Stimulated activated CD8-positive, alpha-beta memory T cell treated with anti-CD3 and anti-CD28 coated beads, Interleukin-4, amount 100 ng/mL, for 1 hour (primary cell): ENCODE measurements around the gene SEC14L5.

ENCODE experiments used
- DNase-seq, 2 donors: peaks; one replicate each; pipeline ENCODE4 v3.0.0-alpha.2; 2020; ENCODE audit warnings: low read depth in 2 of 2, low spot score in 1 of 2

The SEC14L5 gene

DNA sequence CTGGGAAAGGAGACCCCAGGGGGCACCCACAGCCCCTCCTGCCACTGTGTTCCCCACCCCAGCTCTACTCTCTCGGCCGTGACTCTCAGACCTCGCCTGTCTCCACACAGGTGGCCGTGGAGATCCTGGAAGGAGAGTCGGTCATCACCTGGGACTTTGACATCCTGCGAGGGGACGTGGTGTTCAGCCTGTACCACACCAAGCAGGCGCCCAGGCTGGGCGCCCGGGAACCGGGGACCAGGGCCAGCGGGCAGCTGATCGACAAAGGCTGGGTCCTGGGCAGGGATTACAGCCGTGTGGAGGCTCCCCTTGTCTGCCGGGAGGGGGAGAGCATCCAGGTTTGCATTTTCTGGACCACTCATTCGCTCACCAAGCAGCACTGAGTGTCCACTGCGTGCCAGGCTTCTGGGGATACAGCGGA is 50.2 kb downstream of the SEC14L5 start:
- DNase-seq: no peak

DNA sequence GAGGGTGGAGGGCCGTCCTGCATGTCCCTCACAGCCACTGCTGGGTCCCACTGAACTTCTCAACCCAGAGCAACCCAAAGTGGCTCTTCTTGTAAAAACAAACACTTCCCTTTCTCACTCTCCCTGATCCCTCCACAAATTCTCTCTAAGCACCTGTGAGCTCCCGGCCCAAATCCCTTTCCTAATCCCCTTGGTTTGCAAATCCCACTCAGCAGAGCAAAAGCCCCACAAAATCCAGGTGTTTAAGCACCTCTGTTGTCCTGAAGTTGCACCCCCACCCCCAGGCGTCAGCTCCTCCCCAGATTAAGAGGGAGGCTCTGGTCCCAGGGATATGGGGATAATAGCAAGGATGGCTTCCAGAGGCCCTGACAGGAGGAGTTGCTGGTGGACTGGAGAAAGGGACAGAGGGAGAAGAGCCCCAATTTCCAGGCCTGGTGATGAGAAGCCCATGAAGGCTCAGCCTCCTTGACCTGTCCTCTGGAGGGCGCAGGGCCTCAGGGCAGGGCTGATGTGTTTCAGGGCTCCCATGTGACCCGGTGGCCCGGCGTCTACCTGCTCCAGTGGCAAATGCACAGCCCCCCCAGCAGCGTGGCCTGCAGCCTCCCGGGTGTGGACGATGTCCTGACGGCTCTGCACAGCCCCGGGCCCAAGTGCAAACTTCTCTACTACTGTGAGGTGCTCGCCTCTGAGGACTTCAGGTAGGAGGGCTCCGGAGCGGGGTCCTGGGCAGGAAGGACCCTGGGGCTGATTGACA is 52.6 kb downstream of the SEC14L5 start:
- DNase-seq: no peak

DNA sequence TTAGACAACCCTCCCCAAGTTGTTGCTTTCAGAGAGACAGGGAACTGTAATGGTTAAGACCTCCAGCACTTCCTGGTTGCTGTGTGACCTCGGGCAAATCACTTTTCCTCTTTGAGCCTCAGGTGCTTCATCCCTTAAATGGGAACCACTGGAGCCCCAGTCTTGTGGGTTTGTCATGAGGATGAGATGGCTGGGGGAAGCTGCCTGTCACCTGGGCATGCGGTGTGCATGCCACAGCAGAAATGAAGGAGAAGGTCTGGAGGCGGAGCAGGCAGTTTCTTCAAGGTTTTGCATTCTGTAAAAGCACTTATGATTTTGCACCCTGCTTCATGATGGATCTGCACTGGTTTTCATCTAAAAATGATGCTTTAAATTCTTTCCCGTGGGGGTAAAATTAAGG is 53.5 kb downstream of the SEC14L5 start:
- no peak for DNase-seq

DNA sequence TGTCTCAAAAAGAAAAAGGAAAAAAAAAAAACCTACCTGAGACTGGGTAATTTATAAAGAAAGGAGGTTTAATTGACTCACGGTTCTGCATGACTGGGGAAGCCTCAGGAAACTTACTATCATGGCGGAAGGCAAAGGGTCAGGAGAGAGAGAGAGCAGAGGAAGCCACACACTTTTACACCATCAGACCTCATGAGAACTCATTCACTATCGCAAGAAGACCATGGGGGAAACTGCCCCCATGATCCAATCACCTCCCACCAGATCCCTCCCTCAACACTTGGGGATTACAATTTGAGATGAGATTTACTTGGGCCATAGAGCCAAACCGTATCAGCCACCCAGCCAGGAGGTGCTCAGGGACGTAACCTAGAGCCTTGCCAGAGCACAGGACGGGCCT is 54.8 kb downstream of the SEC14L5 start:
- no peak for DNase-seq

DNA sequence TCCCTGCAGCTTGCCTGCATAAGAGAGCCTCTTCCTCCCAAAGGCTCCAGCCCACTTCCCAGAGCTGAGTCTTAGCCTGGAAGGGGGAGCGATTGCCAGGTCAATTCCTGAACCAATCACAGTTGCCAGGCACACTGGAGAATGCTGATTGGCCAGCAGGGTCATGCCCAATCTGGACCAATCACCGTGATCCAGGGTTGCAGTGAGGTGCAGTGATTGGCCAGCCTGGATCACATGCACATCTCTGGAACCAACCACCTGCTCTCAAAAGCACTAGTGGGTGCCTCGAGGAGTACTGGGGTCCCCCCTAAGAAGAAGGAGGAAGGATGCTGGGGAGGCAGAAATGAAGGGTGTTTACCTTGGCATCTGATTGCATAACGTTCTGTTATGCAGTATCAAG is 57.2 kb downstream of the SEC14L5 start:
- no peak for DNase-seq

DNA sequence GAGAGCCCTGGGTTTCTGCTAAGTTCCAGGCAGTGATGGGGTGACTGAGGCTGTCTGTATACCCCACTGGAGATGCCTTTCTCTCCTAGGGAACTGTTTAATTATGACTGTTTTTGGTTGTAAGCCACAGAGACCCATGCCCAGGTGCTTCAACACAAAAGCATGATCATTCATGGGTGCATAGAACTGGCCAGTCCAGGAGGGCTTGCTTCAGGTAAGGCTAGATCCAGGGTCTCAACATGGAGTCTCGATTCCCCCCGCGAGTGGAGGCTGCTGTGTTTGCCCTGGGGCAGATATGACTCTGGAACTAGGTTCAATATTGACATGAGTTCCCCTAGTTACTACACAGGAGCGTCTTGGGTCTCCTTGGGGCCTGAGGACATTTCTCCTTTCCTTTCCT is 57.8 kb downstream of the SEC14L5 start:
- no peak for DNase-seq

DNA sequence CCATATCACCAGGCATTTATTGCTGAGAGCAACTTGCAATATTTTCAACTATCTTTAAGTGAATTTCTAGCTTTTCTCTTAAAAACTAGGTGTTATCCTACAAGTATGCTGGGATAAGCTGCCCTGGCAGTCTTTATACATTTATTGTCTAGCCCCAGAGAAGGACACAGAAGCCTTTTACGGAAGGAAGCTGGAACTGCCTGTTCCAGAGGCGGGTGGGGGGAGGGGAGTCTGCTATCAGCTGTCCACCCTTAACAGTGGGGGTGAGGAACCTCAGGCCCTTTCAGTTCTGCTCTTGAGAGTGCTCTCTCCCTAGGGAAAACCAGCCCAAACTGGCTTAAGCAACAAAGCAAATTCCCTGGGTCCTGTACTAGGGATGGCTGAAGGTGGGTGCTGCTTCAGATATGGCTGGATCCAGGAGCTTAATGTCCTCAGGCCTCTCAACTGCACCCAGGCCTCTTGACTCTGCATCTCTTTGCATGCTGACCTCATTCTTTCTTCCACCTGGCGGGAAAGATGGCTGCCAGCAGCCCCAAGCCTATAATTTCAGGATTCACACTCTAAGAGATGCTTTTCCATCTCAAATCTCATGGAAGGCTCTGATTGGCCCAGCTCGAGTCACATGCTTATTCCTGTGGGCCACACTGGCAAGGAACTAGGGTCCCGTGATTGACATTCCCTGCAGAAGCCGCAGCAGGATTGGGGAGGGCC is 59.0 kb downstream of the SEC14L5 start:
- no peak for DNase-seq

DNA sequence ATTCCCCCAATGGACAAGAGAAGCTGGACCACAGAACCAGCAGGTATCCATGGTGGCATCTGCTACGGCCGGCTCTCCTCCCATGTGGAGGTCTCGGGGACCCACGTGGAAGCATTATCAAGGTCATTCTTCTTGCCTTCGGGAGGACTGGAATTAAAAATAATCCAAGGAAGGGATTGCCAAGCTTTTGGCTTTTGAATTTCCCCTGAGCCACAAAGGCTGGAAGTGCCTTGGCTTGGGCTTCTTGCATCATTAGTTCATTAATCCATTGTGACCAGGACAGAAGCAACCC is 59.5 kb downstream of the SEC14L5 start:
- no peak for DNase-seq

DNA sequence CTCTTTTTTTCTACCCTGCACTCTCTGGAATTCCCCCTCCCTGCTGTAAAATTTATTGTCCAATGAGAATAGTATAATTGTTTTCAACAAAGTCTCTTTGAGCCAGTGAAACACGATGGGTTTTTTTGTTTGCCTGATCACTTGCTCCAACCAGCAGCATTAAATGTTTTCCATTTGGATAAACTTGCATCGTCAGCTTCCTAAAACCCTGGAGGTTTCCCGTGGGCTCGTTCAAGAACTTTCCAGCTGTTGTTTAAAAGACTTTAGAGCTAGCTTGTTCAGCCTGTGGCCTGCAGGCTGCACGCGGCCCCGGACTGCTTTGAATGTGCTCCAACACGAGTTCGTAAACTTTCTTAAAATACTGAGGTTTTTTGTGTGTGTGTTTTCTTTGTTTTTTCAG is 60.7 kb downstream of the SEC14L5 start:
- DNase-seq: no peak

DNA sequence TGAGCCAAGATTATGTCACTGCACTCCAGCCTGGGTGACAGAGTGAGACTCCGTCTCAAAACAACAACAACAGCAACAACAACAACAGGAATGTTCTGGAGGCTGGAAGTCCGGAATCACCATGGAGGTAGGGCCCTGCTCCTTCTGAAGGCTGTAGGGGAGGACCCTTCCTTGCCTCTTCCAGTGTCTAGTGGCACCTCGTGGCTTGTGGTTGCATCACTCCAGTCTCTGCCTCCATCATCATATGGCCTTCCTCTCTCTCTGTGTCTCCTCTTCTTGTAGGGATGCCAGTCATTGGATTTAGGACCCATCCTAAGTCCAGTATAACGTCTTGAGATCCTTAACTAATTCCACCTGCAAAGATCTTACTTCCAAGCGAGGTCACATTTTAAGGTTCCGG is 61.6 kb downstream of the SEC14L5 start:
- DNase-seq: no peak

DNA sequence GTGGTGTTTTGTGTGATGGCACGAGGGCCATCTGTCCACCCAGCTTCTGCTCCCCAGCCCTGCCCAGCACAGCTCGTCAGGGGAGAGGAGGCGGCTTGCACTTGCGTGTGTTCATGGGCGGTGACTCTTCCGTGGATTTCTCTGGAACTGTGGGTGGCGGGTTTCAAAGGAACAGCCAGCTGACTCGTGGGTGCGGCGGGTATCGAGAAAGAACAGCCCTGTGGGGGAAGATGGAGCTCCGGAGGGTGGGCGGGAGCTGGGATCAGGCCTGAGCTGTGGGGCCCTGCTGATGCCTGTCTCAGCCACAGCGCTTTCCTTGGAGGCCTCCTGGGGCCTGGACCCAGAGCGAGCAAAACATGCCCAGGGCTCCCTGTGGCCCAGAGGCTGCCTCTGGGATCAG is 62.4 kb downstream of the SEC14L5 start:
- DNase-seq: no peak

DNA sequence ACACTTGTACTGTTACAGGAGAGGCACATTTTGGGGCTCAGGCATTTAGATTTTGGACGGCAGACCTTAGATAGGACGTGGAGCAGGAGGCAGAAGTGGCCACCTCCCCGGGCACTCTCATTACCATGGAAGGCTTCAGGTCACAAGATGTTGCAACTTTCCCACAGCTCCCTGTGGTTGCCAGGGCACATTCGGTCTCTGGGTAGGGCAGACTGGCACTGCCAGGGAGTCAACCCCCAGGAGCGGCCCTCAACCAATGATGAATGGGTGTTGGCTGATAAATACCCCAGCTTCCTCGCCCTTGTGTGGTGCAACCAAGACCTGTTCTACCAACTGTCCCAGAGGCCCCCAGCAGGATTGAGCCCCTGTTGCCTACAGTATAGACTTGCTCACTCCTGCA is 64.4 kb downstream of the SEC14L5 start:
- DNase-seq: no peak

DNA sequence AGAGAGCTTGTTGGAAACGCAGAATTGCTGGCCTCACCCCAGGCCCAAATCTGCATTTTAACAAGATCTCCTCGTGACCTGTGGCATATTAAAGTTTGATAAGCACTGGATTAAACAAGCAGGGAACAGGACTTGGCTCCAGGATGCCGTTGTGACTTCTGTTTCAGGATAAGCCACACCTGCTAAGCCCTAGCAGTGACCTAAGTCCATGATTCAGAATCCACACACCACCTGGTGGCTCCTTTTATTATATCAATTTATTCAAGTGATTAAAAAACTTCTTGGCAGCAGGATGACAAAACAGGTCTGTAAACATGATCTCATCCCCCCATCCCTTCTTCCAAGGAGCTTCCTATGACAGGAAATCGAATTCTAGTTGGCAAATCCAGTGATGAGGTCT is 66.5 kb downstream of the SEC14L5 start:
- no peak for DNase-seq

DNA sequence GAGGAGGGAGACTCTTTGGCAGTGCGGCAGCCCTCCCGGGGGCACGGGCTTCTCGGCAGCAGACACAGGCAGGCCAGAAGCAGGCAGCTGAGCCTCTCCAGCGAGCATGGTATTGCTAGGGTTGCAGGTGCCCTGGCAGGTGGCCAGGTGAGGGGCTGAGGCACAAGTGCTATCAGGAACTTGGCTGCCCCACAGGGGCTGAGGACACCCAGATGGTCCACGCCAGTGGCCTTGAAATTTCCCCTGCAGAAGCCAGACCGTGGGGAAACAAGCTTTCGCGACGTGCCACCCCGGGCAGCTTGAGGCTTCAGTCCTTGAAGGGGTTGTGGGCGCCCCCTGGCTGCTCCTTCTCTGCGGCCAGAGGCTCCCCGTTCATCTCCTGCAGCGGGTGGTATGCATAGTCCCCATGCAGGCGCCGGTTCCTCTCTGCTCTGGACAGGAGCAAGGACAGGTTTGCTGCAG is 67.1 kb downstream of the SEC14L5 start:
- DNase-seq: no peak

DNA sequence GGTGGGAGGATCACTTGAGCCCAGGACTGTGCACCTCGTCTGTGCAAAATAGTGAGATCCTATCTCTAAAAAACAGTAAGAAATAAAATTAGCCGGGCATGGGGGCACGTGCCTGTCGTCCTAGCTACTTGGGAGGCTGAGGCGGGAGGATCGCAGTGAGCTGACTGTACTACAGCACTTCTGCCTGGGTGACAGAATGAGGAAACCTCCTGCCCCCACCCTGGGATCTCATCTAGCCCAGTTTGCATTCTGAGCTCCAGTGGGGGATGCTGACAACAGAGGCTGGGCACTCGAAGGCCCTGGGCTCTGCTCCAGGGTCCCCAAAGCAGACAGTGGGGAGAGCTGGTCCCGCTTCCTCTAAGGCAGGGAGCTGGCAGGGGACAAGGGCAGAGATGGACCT is 68.5 kb downstream of the SEC14L5 start:
- DNase-seq: no peak

DNA sequence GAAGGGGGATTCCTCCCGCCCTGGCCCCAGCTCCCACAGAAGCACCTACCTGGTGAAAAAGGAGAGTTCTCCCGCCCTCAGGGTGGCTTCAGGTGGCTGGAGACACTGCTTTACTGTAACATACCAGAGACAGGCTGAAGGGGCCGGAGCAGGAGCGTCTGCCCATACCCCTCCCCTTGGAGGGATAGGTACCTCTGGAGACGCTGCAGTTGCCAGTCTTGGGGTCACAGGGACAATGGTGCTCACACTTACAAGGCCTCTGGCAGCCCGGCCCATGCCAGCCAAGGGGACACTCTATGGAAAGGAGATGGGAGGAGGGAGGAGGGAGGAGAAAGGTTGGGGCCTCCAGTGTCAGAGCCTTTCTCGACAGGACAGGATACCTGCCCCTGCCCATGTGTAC is 69.0 kb downstream of the SEC14L5 start:
- no peak for DNase-seq

DNA sequence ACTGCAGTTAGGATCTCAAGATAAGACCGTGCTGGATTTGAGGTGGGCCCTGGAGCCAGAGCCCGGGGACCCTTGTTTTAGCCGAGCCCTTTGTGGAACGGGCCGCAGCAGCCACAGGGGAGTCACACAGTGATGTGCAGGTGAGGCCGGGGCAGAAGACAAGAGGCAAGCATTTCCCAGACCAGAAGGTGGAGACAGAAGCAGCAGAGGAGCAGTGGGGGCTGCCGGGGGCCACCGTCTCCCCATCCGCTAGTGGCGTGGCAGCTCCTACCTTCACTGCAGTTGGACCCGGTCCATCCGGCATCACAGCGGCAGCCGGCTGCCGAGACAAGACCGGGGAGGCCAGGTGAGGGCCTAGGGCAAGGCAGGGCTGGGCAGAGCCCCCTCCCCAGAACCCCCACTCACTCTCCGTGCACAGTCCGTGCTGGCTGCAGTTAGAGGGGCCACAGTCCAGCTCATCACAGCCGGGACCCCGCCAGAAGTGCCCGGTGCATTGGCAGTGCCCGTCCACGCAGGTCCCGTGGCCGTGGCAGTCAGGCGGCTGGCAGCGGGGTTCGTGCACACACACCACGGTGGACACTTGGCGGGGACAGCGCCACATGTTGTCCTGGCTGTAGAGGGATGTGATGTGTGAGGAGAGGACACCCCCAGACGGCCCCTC is 69.6 kb downstream of the SEC14L5 start:
- DNase-seq: no peak

DNA sequence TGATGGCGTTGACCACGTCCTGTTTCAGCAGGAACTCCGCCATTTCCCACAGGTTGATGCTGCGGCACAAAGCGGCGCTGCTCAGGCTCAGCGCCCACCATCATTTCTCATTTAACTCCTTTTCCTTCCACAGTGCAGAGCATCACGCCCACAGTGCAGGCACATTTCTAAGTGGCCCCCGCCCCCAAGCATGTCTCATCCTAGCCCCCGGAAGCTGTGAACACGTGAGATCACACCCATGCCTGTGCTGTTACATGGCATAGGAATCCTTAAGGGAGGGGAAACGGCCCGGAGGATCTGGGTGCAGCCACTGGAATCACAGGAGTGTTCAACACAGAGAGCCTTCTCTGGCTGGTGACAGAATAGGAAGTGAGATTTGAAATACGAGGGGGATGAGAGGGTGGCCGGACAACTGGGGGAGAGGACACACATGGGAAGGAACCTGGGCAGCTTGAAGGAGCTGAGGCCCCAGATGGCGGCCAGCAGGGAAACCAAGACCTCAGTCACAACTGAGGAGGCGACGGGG is 70.9 kb downstream of the SEC14L5 start:
- no peak for DNase-seq

DNA sequence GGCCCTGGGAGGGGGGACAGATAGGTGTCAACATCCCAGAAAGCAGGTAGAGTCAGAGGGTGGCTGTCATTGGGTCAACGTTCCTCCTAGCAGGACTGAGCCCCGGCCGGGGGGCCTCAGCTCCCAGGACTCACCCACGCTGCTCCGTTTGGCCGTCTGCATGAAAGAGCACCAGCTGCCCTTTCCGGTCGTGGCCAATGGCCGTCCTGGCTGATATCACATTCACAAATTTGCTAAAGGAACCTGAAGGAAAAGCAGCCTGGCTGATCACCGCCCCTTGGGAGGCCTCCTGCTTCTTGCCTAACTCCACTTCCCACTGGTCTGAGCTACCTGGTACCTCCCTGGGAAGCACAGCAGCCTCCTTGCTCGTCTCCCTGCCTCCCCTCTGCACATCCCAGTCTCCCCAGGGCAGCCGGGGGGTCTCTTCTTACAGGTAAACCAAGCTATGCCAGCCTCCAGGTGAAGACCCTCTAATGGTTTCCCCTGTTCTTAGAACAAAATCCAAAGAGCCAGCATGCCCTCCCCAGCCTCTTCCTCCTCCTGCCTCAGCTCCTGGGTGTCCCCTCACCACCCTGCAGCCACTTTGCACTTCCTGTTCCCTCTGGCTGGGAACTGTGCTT is 72.2 kb downstream of the SEC14L5 start:
- no peak for DNase-seq

DNA sequence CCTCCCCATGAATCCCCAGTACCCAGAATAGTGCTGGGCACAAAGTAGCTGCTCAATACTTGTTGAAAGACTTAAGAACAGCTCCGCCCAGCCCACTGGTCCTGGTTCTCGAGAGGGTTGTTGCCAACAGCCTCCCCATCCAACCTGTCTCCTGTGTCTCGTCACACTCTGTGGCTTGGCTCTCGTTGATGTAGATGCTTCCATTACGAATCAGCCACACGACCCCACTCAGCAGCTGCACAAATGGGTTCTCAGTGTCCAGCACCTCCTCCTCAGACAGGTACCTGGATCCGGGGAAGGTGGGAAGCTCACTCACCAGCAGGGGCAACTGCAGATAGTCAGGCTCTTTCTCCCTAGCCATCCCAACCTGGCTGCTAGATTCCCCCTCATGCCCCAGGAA is 73.5 kb downstream of the SEC14L5 start:
- no peak for DNase-seq

DNA sequence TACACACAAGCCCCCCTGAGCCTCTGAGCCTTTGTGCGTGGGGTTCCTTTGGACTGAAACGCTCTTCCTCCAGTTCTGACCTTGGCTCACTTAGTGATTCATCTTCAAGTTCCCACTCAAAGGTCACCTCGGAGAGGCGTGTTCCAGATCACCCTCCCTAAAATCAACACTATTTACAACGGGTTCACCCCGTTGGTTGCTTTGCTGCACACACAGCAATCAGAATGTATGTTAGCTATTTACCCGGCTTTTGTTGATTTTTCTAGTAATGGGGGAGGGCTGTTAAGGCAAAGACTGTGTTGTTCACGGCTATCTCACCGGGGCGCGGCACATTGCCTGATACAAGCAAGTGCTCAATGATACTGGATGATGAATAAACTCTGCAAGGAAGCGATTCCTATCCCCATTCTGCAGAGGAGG is 74.6 kb downstream of the SEC14L5 start:
- no peak for DNase-seq
